Mucosa of rectum (tissue), 2 donors: ENCODE data around the gene PARD3B.

Source experiments
- H3K27ac ChIP-seq, 2 donors: one replicate each; pipeline ENCODE4 v1.7.0; 2013; ENCODE audit warnings: inconsistent platforms in 2 of 2, low read depth in 2 of 2, low read length in 2 of 2
- H3K27me3 ChIP-seq, 2 donors: one replicate each; pipeline ENCODE4 v1.7.0; 2013; ENCODE audit warnings: low read length in 2 of 2; ENCODE audit not compliant: control insufficient read depth in 2 of 2, insufficient read depth in 2 of 2
- H3K36me3 ChIP-seq, 2 donors: one replicate each; pipeline ENCODE4 v1.7.0; 2013; ENCODE audit warnings: low read length in 2 of 2; ENCODE audit not compliant: control insufficient read depth in 2 of 2, insufficient read depth in 2 of 2
- H3K4me1 ChIP-seq, 2 donors: one replicate each; pipeline ENCODE4 v1.7.0; 2013; ENCODE audit warnings: low read length in 2 of 2, mild to moderate bottlenecking in 1 of 2; ENCODE audit not compliant: control insufficient read depth in 2 of 2, insufficient read depth in 2 of 2
- H3K4me3 ChIP-seq, 2 donors: one replicate each; pipeline ENCODE4 v1.7.0; 2013; ENCODE audit warnings: low read length in 2 of 2
- H3K9ac ChIP-seq, 2 donors: one replicate each; pipeline ENCODE4 v1.7.0; 2013; ENCODE audit warnings: low read length in 2 of 2, low read depth in 1 of 2, mild to moderate bottlenecking in 1 of 2
- H3K9me3 ChIP-seq, 2 donors: one replicate each; pipeline ENCODE4 v1.7.0; 2013; ENCODE audit warnings: low read length in 2 of 2; ENCODE audit not compliant: control insufficient read depth in 2 of 2
- donor health status: healthy.
- donor health status: Normal muscosa, but diverticular disease.

Gene PARD3B

GRCh38 chr2:204791230-204791629 lies 246.0 kb downstream of the PARD3B start:
- Histone ChIP-seq H3K4me1 (no peaks in the 10 kb centered on the region), H3K9me3 (no peaks in the 10 kb centered on the region), H3K4me3 (no peak overlapping the region)

GRCh38 chr2:204794624-204795023 lies 249.3 kb downstream of the PARD3B start:
- Histone ChIP-seq H3K27ac (no peak overlapping the region), H3K36me3 (no peaks in the 10 kb centered on the region)

More at GRCh38 chr2:204791230-204791629, 246.0 kb downstream of the PARD3B start:
- Histone ChIP-seq H3K36me3 (no peaks in the 10 kb centered on the region), H3K9ac (no peak overlapping the region), H3K27me3 (no peaks in the 10 kb centered on the region), H3K27ac (no peak overlapping the region)

GRCh38 chr2:204795156-204795555 lies 249.9 kb downstream of the PARD3B start:
- H3K9me3 ChIP-seq, result no peaks in the 10 kb centered on the region
- H3K4me1 ChIP-seq, result no peaks in the 10 kb centered on the region
- H3K4me3 ChIP-seq, result no peak overlapping the region
- no peaks in the 10 kb centered on the region for H3K27me3 ChIP-seq
- H3K9ac ChIP-seq, result no peak overlapping the region
- H3K36me3 ChIP-seq, result no peaks in the 10 kb centered on the region
- no peak overlapping the region for H3K27ac ChIP-seq

More at GRCh38 chr2:204794624-204795023, 249.3 kb downstream of the PARD3B start:
- H3K9me3 ChIP-seq, result no peaks in the 10 kb centered on the region
- H3K4me1 ChIP-seq, result no peaks in the 10 kb centered on the region
- H3K9ac ChIP-seq, result no peak overlapping the region
- no peak overlapping the region for H3K4me3 ChIP-seq
- no peaks in the 10 kb centered on the region for H3K27me3 ChIP-seq

- no peaks in the 10 kb centered on the region for H3K4me1 ChIP-seq
- no peaks in the 10 kb centered on the region for H3K27me3 ChIP-seq
- H3K27ac ChIP-seq, result no peak overlapping the region
- no peak overlapping the region for H3K9ac ChIP-seq
- no peaks in the 10 kb centered on the region for H3K9me3 ChIP-seq
- H3K4me3 ChIP-seq, result no peak overlapping the region
- H3K36me3 ChIP-seq, result no peaks in the 10 kb centered on the region
Observed at GRCh38 chr2:204796581-204796980, 251.3 kb downstream of the PARD3B start.

- H3K27me3 ChIP-seq, result no peaks in the 10 kb centered on the region
- H3K36me3 ChIP-seq, result no peaks in the 10 kb centered on the region
- H3K4me3 ChIP-seq, result no peak overlapping the region
Observed at GRCh38 chr2:204799791-204800190, 254.5 kb downstream of the PARD3B start.

GRCh38 chr2:204808494-204808893 lies 263.2 kb downstream of the PARD3B start:
- Histone ChIP-seq H3K4me3 (no peak overlapping the region), H3K9me3 (no peaks in the 10 kb centered on the region), H3K9ac (no peak overlapping the region), H3K4me1 (no peaks in the 10 kb centered on the region), H3K27me3 (no peaks in the 10 kb centered on the region), H3K27ac (no peak overlapping the region), H3K36me3 (no peaks in the 10 kb centered on the region)

More at GRCh38 chr2:204799791-204800190, 254.5 kb downstream of the PARD3B start:
- Histone ChIP-seq H3K4me1 (no peaks in the 10 kb centered on the region), H3K27ac (no peak overlapping the region), H3K9me3 (no peaks in the 10 kb centered on the region), H3K9ac (no peak overlapping the region)

GRCh38 chr2:204824751-204825453 lies 279.6 kb downstream of the PARD3B start:
- H3K27ac ChIP-seq, result no peak overlapping the region
- no peaks in the 10 kb centered on the region for H3K4me1 ChIP-seq

GRCh38 chr2:204825681-204826080 lies 280.4 kb downstream of the PARD3B start:
- H3K9me3 ChIP-seq, result no peaks in the 10 kb centered on the region
- no peaks in the 10 kb centered on the region for H3K36me3 ChIP-seq
- no peak overlapping the region for H3K27ac ChIP-seq
- H3K9ac ChIP-seq, result no peak overlapping the region
- H3K27me3 ChIP-seq, result no peaks in the 10 kb centered on the region
- no peaks in the 10 kb centered on the region for H3K4me1 ChIP-seq
- H3K4me3 ChIP-seq, result no peak overlapping the region

More at GRCh38 chr2:204824751-204825453, 279.6 kb downstream of the PARD3B start:
- no peak overlapping the region for H3K4me3 ChIP-seq
- no peak overlapping the region for H3K9ac ChIP-seq
- H3K27me3 ChIP-seq, result no peaks in the 10 kb centered on the region
- H3K9me3 ChIP-seq, result no peaks in the 10 kb centered on the region
- H3K36me3 ChIP-seq, result no peaks in the 10 kb centered on the region

- Histone ChIP-seq H3K9ac (no peak overlapping the region), H3K36me3 (no peaks in the 10 kb centered on the region), H3K27ac (no peak overlapping the region), H3K4me3 (no peak overlapping the region), H3K9me3 (no peaks in the 10 kb centered on the region), H3K4me1 (no peaks in the 10 kb centered on the region), H3K27me3 (no peaks in the 10 kb centered on the region)
Observed at GRCh38 chr2:204827701-204828590, 282.7 kb downstream of the PARD3B start.

- H3K27me3 ChIP-seq, result no peaks in the 10 kb centered on the region
- no peaks in the 10 kb centered on the region for H3K9me3 ChIP-seq
- H3K9ac ChIP-seq, result no peak overlapping the region
- no peak overlapping the region for H3K4me3 ChIP-seq
- no peaks in the 10 kb centered on the region for H3K4me1 ChIP-seq
- no peak overlapping the region for H3K27ac ChIP-seq
- H3K36me3 ChIP-seq, result no peaks in the 10 kb centered on the region
Observed at GRCh38 chr2:204834716-204835384, 289.6 kb downstream of the PARD3B start.
